NCI-H1694 treated with DMSO at 0.1 percent for 48 hours (cell line): Measurements from ENCODE around the gene ACOT9.
"Not testable (repeated sequence)": the region's sequence is repeated elsewhere in the genome, so short reads cannot be mapped to it uniquely, and the experiment has no call there.

Source experiments
- DNase-seq: peaks from one replicate; lab custom pipeline; 2025; lab: John Stamatoyannopoulos, UW

ACOT9 gene

GRCh38 chrX:23742697-23743622, at the start of gene ACOT9:
TSS of gene ACOT9 (minus strand) at chrX:23743276. CDS start at chrX:23743144, 132 bp downstream.
- DNase-seq: peak; percentile 41

GRCh38 chrX:23790155-23790497, 47.0 kb upstream of the ACOT9 start:
- no peak for DNase-seq

- no peak for DNase-seq
Observed at GRCh38 chrX:23789386-23790154, 46.5 kb upstream of the ACOT9 start.

GRCh38 chrX:23788946-23789345, 45.9 kb upstream of the ACOT9 start:
- no peak for DNase-seq

GRCh38 chrX:23788521-23788920, 45.4 kb upstream of the ACOT9 start:
- DNase-seq: no peak

- DNase-seq: no peak
Observed at GRCh38 chrX:23787745-23788118, 44.7 kb upstream of the ACOT9 start.

GRCh38 chrX:23786268-23786815, 43.3 kb upstream of the ACOT9 start:
- no peak for DNase-seq

GRCh38 chrX:23785580-23785979, 42.5 kb upstream of the ACOT9 start:
- no peak for DNase-seq

- DNase-seq: no peak
Observed at GRCh38 chrX:23784470-23785331, 41.6 kb upstream of the ACOT9 start.

GRCh38 chrX:23783589-23784469, 40.8 kb upstream of the ACOT9 start:
- no peak for DNase-seq

GRCh38 chrX:23782863-23783588, 40.0 kb upstream of the ACOT9 start, which contains the start of gene SAT1:
TSS of gene SAT1 (plus strand) at chrX:23783173. CDS start at chrX:23783352, 179 bp downstream.
- peak; percentile 69 for DNase-seq

- DNase-seq: no peak
Observed at GRCh38 chrX:23782455-23782854, 39.4 kb upstream of the ACOT9 start.

- no peak for DNase-seq
Observed at GRCh38 chrX:23779025-23779424, 35.9 kb upstream of the ACOT9 start.

- DNase-seq: no peak
Observed at GRCh38 chrX:23776363-23776762, 33.3 kb upstream of the ACOT9 start.

- no peak for DNase-seq
Observed at GRCh38 chrX:23773601-23774175, 30.6 kb upstream of the ACOT9 start.

- DNase-seq: not testable (repeated sequence)
Observed at GRCh38 chrX:23771086-23771485, 28.0 kb upstream of the ACOT9 start.

GRCh38 chrX:23770142-23770541, 27.1 kb upstream of the ACOT9 start:
- DNase-seq: no peak

- DNase-seq: no peak
Observed at GRCh38 chrX:23766650-23767551, 23.8 kb upstream of the ACOT9 start.

- no peak for DNase-seq
Observed at GRCh38 chrX:23765868-23766267, 22.8 kb upstream of the ACOT9 start.
